NCI-H526 treated with DMSO at 0.1 percent for 48 hours (cell line): ENCODE measurements around the gene SOAT1.

Experiments used
- DNase-seq: peaks from one replicate; lab custom pipeline; 2025; lab: John Stamatoyannopoulos, UW

The SOAT1 gene

GRCh38 chr1:179305450-179305849, 11.9 kb downstream of the SOAT1 start:
- DNase-seq: no peak

- DNase-seq: no peak
Observed at GRCh38 chr1:179310291-179310690, 16.7 kb downstream of the SOAT1 start.

GRCh38 chr1:179310721-179311120, 17.1 kb downstream of the SOAT1 start:
- DNase-seq: no peak

GRCh38 chr1:179311149-179311700, 17.6 kb downstream of the SOAT1 start:
- no peak for DNase-seq

- no peak for DNase-seq
Observed at GRCh38 chr1:179313004-179313403, 19.4 kb downstream of the SOAT1 start.

- DNase-seq: no peak
Observed at GRCh38 chr1:179314928-179315327, 21.3 kb downstream of the SOAT1 start.

- no peak for DNase-seq
Observed at GRCh38 chr1:179318491-179318890, 24.9 kb downstream of the SOAT1 start.

- DNase-seq: no peak
Observed at GRCh38 chr1:179321533-179322216, 28.1 kb downstream of the SOAT1 start.

- DNase-seq: no peak
Observed at GRCh38 chr1:179322557-179322956, 29.0 kb downstream of the SOAT1 start.

GRCh38 chr1:179323436-179323835, 29.8 kb downstream of the SOAT1 start:
- DNase-seq: no peak

- DNase-seq: no peak
Observed at GRCh38 chr1:179325836-179326235, 32.2 kb downstream of the SOAT1 start.

- DNase-seq: no peak
Observed at GRCh38 chr1:179326746-179327145, 33.1 kb downstream of the SOAT1 start.

- DNase-seq: no peak
Observed at GRCh38 chr1:179327196-179327595, 33.6 kb downstream of the SOAT1 start.

- DNase-seq: no peak
Observed at GRCh38 chr1:179327679-179328078, 34.1 kb downstream of the SOAT1 start.

- DNase-seq: no peak
Observed at GRCh38 chr1:179329862-179330261, 36.3 kb downstream of the SOAT1 start.

GRCh38 chr1:179334440-179334839, 40.8 kb downstream of the SOAT1 start:
- DNase-seq: no peak

- DNase-seq: no peak
Observed at GRCh38 chr1:179337288-179337687, 43.7 kb downstream of the SOAT1 start.

GRCh38 chr1:179337942-179338560, 44.5 kb downstream of the SOAT1 start:
- DNase-seq: no peak

- no peak for DNase-seq
Observed at GRCh38 chr1:179340918-179341317, 47.3 kb downstream of the SOAT1 start.

GRCh38 chr1:179341943-179342547, 48.4 kb downstream of the SOAT1 start:
- DNase-seq: no peak

GRCh38 chr1:179342740-179343404, 49.3 kb downstream of the SOAT1 start:
- DNase-seq: no peak

GRCh38 chr1:179351281-179351680, 57.7 kb downstream of the SOAT1 start:
- no peak for DNase-seq

- no peak for DNase-seq
Observed at GRCh38 chr1:179352236-179352635, 58.6 kb downstream of the SOAT1 start.
